ENCODE results near the gene ERCC6L2.
A peak's percentile ranks its signal among the peaks of the same experiment; 100 is the strongest.

ERCC6L2 gene

DNA sequence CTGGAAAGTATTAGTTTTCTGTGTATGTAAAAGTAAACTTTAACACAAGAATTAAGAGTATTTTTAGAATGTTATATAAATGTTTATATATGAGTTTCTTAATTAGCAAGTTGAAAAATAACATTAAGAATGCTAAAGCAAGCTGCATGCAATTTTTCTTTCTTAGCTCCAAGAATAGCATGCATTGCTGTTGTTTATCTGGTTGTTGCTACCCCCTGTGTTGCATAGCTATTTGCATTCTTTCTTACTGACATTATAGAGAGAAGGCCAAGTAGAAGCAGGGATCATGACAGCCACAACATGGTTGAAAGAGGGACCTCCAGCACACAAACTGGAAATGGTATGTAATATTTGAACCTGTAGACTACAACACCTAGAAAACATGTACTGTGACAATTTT, 94.8 kb downstream of the ERCC6L2 start:
- H3K4me3 ChIP-seq (replicated peaks; ENCODE audit: low read depth, low read length) = no peak overlapping the region
- TF ChIP-seq, protein P1, sequence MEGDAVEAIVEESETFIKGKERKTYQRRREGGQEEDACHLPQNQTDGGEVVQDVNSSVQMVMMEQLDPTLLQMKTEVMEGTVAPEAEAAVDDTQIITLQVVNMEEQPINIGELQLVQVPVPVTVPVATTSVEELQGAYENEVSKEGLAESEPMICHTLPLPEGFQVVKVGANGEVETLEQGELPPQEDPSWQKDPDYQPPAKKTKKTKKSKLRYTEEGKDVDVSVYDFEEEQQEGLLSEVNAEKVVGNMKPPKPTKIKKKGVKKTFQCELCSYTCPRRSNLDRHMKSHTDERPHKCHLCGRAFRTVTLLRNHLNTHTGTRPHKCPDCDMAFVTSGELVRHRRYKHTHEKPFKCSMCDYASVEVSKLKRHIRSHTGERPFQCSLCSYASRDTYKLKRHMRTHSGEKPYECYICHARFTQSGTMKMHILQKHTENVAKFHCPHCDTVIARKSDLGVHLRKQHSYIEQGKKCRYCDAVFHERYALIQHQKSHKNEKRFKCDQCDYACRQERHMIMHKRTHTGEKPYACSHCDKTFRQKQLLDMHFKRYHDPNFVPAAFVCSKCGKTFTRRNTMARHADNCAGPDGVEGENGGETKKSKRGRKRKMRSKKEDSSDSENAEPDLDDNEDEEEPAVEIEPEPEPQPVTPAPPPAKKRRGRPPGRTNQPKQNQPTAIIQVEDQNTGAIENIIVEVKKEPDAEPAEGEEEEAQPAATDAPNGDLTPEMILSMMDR (IDR thresholded peaks at IDR 0.05; ENCODE audit: low read length, missing control alignments) = no peak
- DNase-seq (ENCODE audit: low read depth) = no peak

DNA sequence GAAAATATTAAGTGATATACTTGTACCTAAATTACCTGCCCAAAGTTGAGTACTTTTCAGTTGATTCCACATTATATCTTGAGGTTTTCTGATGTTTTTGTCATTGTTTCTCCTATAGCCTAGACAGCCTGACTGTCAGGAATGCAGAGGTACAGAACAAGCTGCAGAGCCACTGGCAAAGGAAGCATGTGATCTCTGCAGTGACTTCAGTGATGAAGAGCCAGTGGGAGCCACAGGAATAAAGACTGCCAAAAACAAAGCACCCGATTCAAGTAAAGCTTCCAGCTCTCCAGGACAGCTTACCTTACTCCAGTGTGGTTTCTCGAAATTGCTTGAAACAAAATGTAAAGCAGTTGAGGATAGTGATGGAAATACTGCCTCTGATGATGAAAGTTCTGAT, 96.3 kb downstream of the ERCC6L2 start:
- TF ChIP-seq, protein P1 (IDR thresholded peaks at IDR 0.05; ENCODE audit: low read length, missing control alignments) = no peak
- no peak for DNase-seq (ENCODE audit: low read depth)
- H3K4me3 ChIP-seq (replicated peaks; ENCODE audit: low read depth, low read length) = no peak overlapping the region

DNA sequence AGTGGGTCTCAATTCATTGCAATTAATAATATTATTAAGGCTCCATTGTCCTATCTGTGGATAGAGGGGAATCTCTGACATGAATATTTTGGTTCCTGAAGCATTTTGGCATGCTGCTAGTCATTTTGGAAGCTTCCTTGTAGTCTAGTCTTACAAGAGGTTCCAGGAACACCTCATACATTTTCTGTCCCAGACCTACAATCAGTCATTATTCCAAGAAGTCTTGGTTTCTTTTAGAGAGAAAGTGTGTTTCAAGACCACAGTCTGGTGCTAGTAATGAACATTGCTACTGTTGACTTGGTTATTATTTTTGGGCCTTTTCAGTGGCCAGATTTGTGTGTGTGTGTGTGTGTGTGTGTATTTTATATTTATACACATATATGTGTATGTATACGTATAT, 98.9 kb downstream of the ERCC6L2 start:
- H3K4me3 ChIP-seq (replicated peaks; ENCODE audit: low read depth, low read length) = no peak overlapping the region
- no peak for DNase-seq (ENCODE audit: low read depth)
- TF ChIP-seq, protein P1 (IDR thresholded peaks at IDR 0.05; ENCODE audit: low read length, missing control alignments) = no peak

DNA sequence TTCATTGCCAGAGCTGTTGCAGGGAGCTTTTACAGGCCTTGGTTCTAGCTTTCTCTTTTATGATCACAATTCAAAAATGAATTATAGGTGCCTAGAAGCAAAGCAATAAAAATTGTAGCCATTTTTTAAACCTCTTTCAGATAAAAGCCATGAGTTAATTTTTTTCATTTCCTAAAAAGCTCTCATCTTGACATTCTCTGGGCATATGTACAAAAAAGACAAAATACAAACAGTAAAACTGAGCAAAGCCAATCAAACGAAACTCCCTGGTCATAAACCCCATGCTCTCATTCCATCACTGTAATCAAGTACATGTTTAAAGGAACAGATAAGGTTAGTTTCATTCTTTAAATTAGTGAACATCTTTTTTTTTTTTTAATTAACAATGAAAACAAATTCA, 101.9 kb downstream of the ERCC6L2 start:
- no peak for DNase-seq (ENCODE audit: low read depth)
- H3K4me3 ChIP-seq (replicated peaks; ENCODE audit: low read depth, low read length) = no peak overlapping the region
- TF ChIP-seq, protein P1 (IDR thresholded peaks at IDR 0.05; ENCODE audit: low read length, missing control alignments) = no peak

DNA sequence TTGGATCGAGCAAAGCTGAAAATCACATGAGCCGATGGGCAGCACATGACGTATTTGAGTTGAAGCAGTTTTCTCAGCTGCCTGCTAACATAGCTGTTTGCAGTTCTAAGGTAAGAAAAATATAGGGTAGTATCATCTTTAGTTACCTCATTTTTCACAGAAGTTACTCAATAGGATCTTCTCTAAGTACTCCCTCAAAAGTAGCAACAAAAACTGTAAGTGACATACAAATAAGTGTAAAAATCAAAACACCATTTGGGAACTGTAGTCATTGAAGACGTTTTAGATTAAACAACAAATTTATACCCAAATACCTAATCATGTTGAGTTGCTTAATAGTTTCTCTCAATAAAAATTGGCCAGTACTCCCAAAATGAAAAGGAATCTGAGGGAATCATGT, 102.6 kb downstream of the ERCC6L2 start:
- TF ChIP-seq, protein P1 (IDR thresholded peaks at IDR 0.05; ENCODE audit: low read length, missing control alignments) = no peak
- H3K4me3 ChIP-seq (replicated peaks; ENCODE audit: low read depth, low read length) = no peak overlapping the region
- DNase-seq (ENCODE audit: low read depth) = no peak

DNA sequence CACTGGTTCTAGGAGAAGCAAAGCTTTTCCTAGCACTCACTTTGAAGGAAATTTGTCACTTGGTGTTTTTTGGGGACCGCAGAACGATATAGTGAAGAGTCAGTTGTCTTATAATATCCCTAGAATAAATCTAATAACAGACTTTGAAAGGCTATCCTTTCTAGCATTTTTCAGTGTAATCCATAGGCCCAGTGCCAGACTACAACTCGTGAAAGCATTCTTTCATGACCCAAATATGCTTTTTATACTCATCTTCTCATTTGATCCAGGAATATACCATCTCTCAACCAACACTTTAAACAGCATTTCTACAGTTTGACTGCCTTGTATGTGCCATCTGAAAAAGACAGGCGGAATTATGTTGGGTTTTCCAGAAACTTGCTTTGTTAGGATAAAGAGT, 104.0 kb downstream of the ERCC6L2 start:
- no peak overlapping the region for H3K4me3 ChIP-seq (replicated peaks; ENCODE audit: low read depth, low read length)
- TF ChIP-seq, protein P1 (IDR thresholded peaks at IDR 0.05; ENCODE audit: low read length, missing control alignments) = no peak
- DNase-seq (ENCODE audit: low read depth) = no peak

DNA sequence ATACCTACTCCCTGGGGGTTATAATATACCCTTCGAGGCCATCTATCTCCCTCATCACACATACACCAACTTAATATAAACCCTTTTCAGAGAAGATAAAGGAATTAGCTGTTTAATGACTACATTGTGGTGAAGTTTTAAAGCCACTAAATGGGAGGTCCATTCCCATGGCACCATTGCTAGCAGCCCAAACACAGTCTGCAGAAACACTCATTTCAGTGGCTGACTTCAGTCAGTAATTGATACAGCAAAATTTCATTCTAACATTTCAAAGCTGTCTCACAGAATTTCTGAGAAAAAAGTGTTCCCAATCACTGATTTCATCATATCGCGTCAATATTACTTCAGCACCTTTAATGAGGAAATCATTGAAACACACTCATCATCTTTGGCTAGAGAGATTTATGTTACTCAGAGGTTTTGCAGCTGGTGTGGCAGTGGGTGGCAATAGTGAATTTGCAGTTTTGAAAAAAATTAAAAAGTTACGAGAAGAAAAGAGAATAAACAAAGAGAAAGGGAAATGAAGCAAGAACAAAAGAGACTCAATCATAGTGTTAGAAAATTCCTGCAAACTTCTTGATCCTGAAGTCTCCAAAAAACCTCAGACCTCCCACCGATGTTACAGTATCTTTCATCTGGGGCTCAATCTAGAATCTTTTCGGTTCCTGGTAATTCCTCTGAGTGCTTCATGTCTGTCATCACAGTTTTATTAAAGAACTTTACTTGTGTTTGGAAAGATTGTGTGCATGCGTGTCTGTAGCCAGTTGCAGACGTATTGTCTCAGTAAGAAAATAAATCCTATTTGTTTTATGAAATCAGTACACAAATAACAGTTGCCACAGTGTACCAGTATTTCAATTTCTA, 105.0 kb downstream of the ERCC6L2 start:
- H3K4me3 ChIP-seq (replicated peaks; ENCODE audit: low read depth, low read length) = no peak overlapping the region
- DNase-seq (ENCODE audit: low read depth) = peak; percentile 32
- TF ChIP-seq, protein P1 (IDR thresholded peaks at IDR 0.05; ENCODE audit: low read length, missing control alignments) = no peak

Measured in fibroblast of pulmonary artery (primary cell).